HG03025 (cell line): ENCODE measurements around the gene PLEKHA8.

Experiments
- ATAC-seq: cut with Tn5 transposase; IDR thresholded peaks from one replicate; pipeline ENCODE4 v1.9.1; 2021; ENCODE audit warnings: mild to moderate bottlenecking, moderate library complexity; ENCODE audit not compliant: unreplicated experiment, low FRiP score

PLEKHA8 gene

GRCh38 chr7:30022991-30023390 is 5.2 kb upstream of the PLEKHA8 start:
- no peak for ATAC-seq

- no peak for ATAC-seq
These were observed 4.7 kb upstream of the PLEKHA8 start for GRCh38 chr7:30023524-30023923.

GRCh38 chr7:30026229-30027064 is 1.8 kb upstream of the PLEKHA8 start, which contains the start of gene FKBP14:
Gene FKBP14, minus strand, starts transcription at chr7:30026702. Its CDS starts 194 bp downstream, at chr7:30026508.
- ATAC-seq, result peak; percentile 59

- no peak for ATAC-seq
These were observed 1.2 kb upstream of the PLEKHA8 start for GRCh38 chr7:30027065-30027456.

- ATAC-seq, result peak; percentile 1
These were observed 434 bp upstream of the PLEKHA8 start for GRCh38 chr7:30027740-30028215.

GRCh38 chr7:30028749-30029635 is 780 bp downstream of the PLEKHA8 start:
- peak; percentile 13 for ATAC-seq

- ATAC-seq, result no peak
These were observed 1.5 kb downstream of the PLEKHA8 start for GRCh38 chr7:30029696-30030095.

- ATAC-seq, result no peak
These were observed 4.3 kb downstream of the PLEKHA8 start for GRCh38 chr7:30032310-30033125.

GRCh38 chr7:30034501-30034900 is 6.3 kb downstream of the PLEKHA8 start:
- ATAC-seq, result no peak

GRCh38 chr7:30036220-30036619 is 8.0 kb downstream of the PLEKHA8 start:
- ATAC-seq, result no peak

GRCh38 chr7:30038196-30038980 is 10.2 kb downstream of the PLEKHA8 start:
- no peak for ATAC-seq

- no peak for ATAC-seq
These were observed 12.7 kb downstream of the PLEKHA8 start for GRCh38 chr7:30040938-30041337.

- no peak for ATAC-seq
These were observed 13.5 kb downstream of the PLEKHA8 start for GRCh38 chr7:30041526-30042269.

GRCh38 chr7:30046127-30046770 is 18.0 kb downstream of the PLEKHA8 start:
- ATAC-seq, result no peak

- no peak for ATAC-seq
These were observed 18.9 kb downstream of the PLEKHA8 start for GRCh38 chr7:30047124-30047523.

GRCh38 chr7:30048582-30048981 is 20.4 kb downstream of the PLEKHA8 start:
- no peak for ATAC-seq

GRCh38 chr7:30049173-30049572 is 21.0 kb downstream of the PLEKHA8 start:
- no peak for ATAC-seq

- ATAC-seq, result no peak
These were observed 24.9 kb downstream of the PLEKHA8 start for GRCh38 chr7:30053068-30053467.
